OCI-LY7 (cell line): Measurements from ENCODE around the gene SNCAIP. TPM values are rescaled to one million over a fixed set of nuclear protein-coding genes. Genes with fewer than 3 reads are reported as not detected.
"Not testable (repeated sequence)": the region's sequence is repeated elsewhere in the genome, so short reads cannot be mapped to it uniquely, and the experiment has no call there.

Experiments
- BruUV-seq: library from RNA; stranded (reverse); fragments of 400-500 nt; replicated peaks from 2 replicates; lab custom pipeline; 2021; lab: Mats Ljungman, UMichigan
- CTCF ChIA-PET: fragments of 300-600 bp; sonication (Branson Sonifier 250); formaldehyde crosslinking; loops from one replicate; lab custom pipeline; 2022; ENCODE audit warnings: antibody characterized with exemption; ENCODE audit not compliant: unreplicated experiment; lab: Charles Lee
- POLR2A ChIA-PET: fragments of 300-600 bp; sonication (Branson Sonifier 250); formaldehyde crosslinking; loops from one replicate; lab custom pipeline; 2022; ENCODE audit warnings: antibody characterized with exemption; lab: Charles Lee
- DNase-seq: peaks from one replicate; pipeline ENCODE4 v3.0.0-alpha.2; 2015; ENCODE audit warnings: low spot score
- H2AFZ ChIP-seq: fragments of 200-600 bp; sonication (generic), shearing (Covaris generic); 2 replicates; pipeline ENCODE4 v1.6.1; 2014; ENCODE audit warnings: mild to moderate bottlenecking, antibody characterized with exemption, low read length, moderate library complexity
- H3K27ac ChIP-seq: fragments of 200-600 bp; sonication (generic); 2 replicates; pipeline ENCODE4 v1.5.1; 2014; ENCODE audit warnings: mixed run types, low read depth, mild to moderate bottlenecking, moderate library complexity, low read length, inconsistent platforms; ENCODE audit not compliant: poor library complexity, severe bottlenecking
- H3K36me3 ChIP-seq: fragments of 200-600 bp; sonication (generic); 2 replicates; pipeline ENCODE4 v1.6.1; 2014; ENCODE audit warnings: mild to moderate bottlenecking, antibody characterized with exemption, low read length, moderate library complexity, mixed read lengths; ENCODE audit not compliant: insufficient read depth
- H3K4me1 ChIP-seq: fragments of 200-600 bp; sonication (generic); 2 replicates; pipeline ENCODE4 v1.5.1; 2014; ENCODE audit warnings: mild to moderate bottlenecking, low read length; ENCODE audit not compliant: insufficient read depth, poor library complexity, severe bottlenecking
- H3K4me2 ChIP-seq: fragments of 200-600 bp; sonication (generic); 2 replicates; pipeline ENCODE4 v1.6.1; 2014; ENCODE audit warnings: mild to moderate bottlenecking, low read length
- H3K4me3 ChIP-seq: fragments of 200-600 bp; sonication (generic); 2 replicates; pipeline ENCODE4 v1.5.1; 2014; ENCODE audit warnings: mild to moderate bottlenecking, low read depth, low read length; ENCODE audit not compliant: poor library complexity, severe bottlenecking
- H3K79me2 ChIP-seq: fragments of 200-600 bp; sonication (generic); 2 replicates; pipeline ENCODE4 v1.6.1; 2016; ENCODE audit warnings: low read depth, mild to moderate bottlenecking, low read length, moderate library complexity, mixed read lengths; ENCODE audit not compliant: insufficient read depth
- H3K9me2 ChIP-seq: fragments of 200-600 bp; sonication (generic); 2 replicates; pipeline ENCODE4 v1.6.1; 2016; ENCODE audit warnings: mild to moderate bottlenecking, low read length, mixed read lengths; ENCODE audit not compliant: insufficient read depth
- H3K9me3 ChIP-seq: fragments of 200-600 bp; sonication (generic); 2 replicates; pipeline ENCODE4 v1.6.1; 2014; ENCODE audit warnings: mild to moderate bottlenecking, mixed run types, low read length, mixed read lengths
- H4K20me1 ChIP-seq: fragments of 200-600 bp; sonication (generic); 2 replicates; pipeline ENCODE4 v1.6.1; 2014; ENCODE audit warnings: mild to moderate bottlenecking, antibody characterized with exemption, low read length, moderate library complexity, mixed read lengths; ENCODE audit not compliant: insufficient read depth
- EZH2phosphoT487 ChIP-seq: fragments of 200-600 bp; sonication (generic); IDR thresholded peaks from 2 replicates; pipeline ENCODE4 v1.6.1; 2018; ENCODE audit warnings: low read depth, borderline replicate concordance, mild to moderate bottlenecking, mixed run types, antibody characterized with exemption, low read length, moderate library complexity, mixed read lengths
- intact Hi-C: fragments of 100-400 bp; cut with micrococcal nuclease; formaldehyde crosslinking; loops from one replicate; pipeline ENCODE4 v1.10.0; 2022; ENCODE audit not compliant: unreplicated experiment
- total RNA-seq, 2 experiments: library from RNA; depleted of rRNA in 1 of 2; stranded (reverse); fragments of >200 nt in 1 of 2; shearing (Covaris generic) in 1 of 2; gene quantifications; 2 replicates each; pipeline ENCODE4 v1.2.3, GENCODE V29; 2014 to 2022
- TF ChIP-seq, protein P1 (sequence below): fragments of 200-600 bp; sonication (generic); conservative IDR thresholded peaks from 2 replicates; pipeline ENCODE4 v1.5.1; 2014; ENCODE audit warnings: mild to moderate bottlenecking, antibody characterized with exemption, low read length, moderate library complexity, mixed read lengths

The SNCAIP gene
- total RNA-seq, 2 experiments from 2014 or later: not detected

DNA sequence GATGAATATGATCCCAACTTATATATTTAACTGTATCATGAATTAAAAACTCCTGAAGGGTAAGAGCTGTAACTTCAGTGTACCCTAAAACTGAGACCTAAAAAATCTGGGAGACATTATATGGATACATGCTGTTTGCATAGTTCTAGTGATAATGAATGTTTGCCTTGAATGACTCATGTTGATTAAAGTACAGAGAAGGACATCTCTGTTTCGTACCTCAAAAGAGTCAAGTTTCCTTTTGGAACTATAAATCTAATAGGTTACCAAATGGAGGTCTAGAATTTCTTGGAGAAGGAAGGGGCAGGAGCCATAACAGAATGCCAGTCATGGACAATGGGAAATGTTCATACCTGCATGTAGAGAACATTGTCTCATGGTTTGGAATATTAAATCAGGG lies 168.1 kb downstream of the SNCAIP start:
- no peaks in the 10 kb centered on the region for H3K79me2 ChIP-seq
- no peak for DNase-seq
- POLR2A ChIA-PET: no interaction called here
- BruUV-seq: no TSS peak
- no peak for TF ChIP-seq EZH2phosphoT487
- TF ChIP-seq, protein P1, sequence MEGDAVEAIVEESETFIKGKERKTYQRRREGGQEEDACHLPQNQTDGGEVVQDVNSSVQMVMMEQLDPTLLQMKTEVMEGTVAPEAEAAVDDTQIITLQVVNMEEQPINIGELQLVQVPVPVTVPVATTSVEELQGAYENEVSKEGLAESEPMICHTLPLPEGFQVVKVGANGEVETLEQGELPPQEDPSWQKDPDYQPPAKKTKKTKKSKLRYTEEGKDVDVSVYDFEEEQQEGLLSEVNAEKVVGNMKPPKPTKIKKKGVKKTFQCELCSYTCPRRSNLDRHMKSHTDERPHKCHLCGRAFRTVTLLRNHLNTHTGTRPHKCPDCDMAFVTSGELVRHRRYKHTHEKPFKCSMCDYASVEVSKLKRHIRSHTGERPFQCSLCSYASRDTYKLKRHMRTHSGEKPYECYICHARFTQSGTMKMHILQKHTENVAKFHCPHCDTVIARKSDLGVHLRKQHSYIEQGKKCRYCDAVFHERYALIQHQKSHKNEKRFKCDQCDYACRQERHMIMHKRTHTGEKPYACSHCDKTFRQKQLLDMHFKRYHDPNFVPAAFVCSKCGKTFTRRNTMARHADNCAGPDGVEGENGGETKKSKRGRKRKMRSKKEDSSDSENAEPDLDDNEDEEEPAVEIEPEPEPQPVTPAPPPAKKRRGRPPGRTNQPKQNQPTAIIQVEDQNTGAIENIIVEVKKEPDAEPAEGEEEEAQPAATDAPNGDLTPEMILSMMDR: no peak
- H3K4me2 ChIP-seq: no peak overlapping the region
- intact Hi-C loops: no loop called here
- H3K36me3 ChIP-seq: no peaks in the 10 kb centered on the region
- H3K4me1 ChIP-seq: no peaks in the 10 kb centered on the region
- CTCF ChIA-PET: no interaction called here
- no peaks in the 10 kb centered on the region for H3K9me2 ChIP-seq
- no peaks in the 10 kb centered on the region for H3K9me3 ChIP-seq
- no peak overlapping the region for H3K27ac ChIP-seq
- no peaks in the 10 kb centered on the region for H4K20me1 ChIP-seq
- H2AFZ ChIP-seq: no peak overlapping the region
- no peak overlapping the region for H3K4me3 ChIP-seq

DNA sequence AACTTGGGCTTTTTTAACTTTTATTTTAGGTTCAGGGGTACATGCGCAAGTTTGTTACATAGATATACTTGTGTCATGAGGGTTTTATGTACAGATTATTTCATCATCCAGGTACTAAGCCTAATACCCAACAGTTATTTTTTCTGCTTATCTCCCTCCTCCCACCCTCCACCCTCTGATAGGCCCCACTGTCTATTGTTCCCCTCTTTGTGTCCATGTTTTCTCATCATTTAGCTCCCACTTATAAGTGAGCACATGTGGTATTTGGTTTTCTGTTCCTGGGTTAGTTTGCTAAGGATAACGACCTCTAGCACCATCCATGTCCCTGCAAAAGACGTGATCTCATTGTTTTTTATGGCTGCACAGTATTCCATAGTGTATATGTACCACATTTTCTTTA lies 172.1 kb downstream of the SNCAIP start:
- TF ChIP-seq, protein P1: no peak
- no peak for TF ChIP-seq EZH2phosphoT487
- H3K4me3 ChIP-seq: no peak overlapping the region
- no peaks in the 10 kb centered on the region for H3K4me1 ChIP-seq
- H3K79me2 ChIP-seq: no peaks in the 10 kb centered on the region
- H3K9me3 ChIP-seq: no peaks in the 10 kb centered on the region
- POLR2A ChIA-PET: no interaction called here
- H3K4me2 ChIP-seq: no peak overlapping the region
- no peak overlapping the region for H3K27ac ChIP-seq
- no peak overlapping the region for H2AFZ ChIP-seq
- CTCF ChIA-PET: no interaction called here
- no peaks in the 10 kb centered on the region for H3K9me2 ChIP-seq
- no TSS peak for BruUV-seq
- no peaks in the 10 kb centered on the region for H3K36me3 ChIP-seq
- no peaks in the 10 kb centered on the region for H4K20me1 ChIP-seq
- intact Hi-C loops: no loop called here
- no peak for DNase-seq

DNA sequence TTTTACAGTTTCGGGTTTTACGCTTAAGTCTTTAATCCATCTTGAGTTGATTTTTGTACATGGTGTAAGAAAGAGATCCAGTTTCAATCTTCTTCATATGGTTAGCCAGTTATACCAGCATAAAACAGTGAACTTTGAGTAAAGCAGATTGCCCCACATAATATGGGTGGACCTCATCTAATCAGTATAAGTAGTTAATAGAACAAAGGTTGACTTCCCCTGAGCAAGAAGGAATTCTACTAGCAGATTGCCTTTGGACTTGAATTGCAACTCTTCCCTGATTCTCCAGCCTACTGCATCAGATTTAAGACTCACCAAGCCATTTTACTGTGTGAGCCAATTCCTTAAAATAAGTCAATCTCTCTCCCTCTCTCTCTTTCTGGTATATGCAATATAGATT lies 173.2 kb downstream of the SNCAIP start:
- H3K4me1 ChIP-seq: no peaks in the 10 kb centered on the region
- no peaks in the 10 kb centered on the region for H4K20me1 ChIP-seq
- no TSS peak for BruUV-seq
- H2AFZ ChIP-seq: no peak overlapping the region
- POLR2A ChIA-PET: no interaction called here
- no peak overlapping the region for H3K4me3 ChIP-seq
- H3K79me2 ChIP-seq: no peaks in the 10 kb centered on the region
- H3K9me2 ChIP-seq: no peaks in the 10 kb centered on the region
- DNase-seq: no peak
- H3K4me2 ChIP-seq: no peak overlapping the region
- H3K36me3 ChIP-seq: no peaks in the 10 kb centered on the region
- intact Hi-C loops: no loop called here
- no peak overlapping the region for H3K27ac ChIP-seq
- no peaks in the 10 kb centered on the region for H3K9me3 ChIP-seq
- TF ChIP-seq, protein P1: no peak
- TF ChIP-seq EZH2phosphoT487: no peak
- CTCF ChIA-PET: no interaction called here

DNA sequence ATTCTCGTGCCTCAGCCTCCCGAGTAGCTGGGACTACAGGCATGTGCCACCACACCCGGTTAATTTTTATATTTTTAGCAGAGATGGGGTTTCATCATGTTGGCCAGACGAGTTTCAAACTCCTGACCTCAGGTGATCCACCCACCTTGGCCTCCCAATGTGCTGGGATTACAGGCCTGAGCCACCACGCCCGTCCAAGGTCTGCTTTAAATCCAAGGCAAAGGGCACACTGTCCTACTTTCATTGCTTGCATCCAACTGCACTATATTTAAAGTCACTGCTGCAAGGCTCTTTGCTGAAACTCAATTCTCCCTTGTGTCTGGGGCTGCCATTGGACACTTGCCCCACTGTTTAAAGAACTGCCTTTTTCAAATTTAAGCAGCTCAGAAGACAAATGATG lies 174.6 kb downstream of the SNCAIP start:
- H3K4me1 ChIP-seq, DNase-seq, H3K27ac ChIP-seq, H3K4me2 ChIP-seq, H4K20me1 ChIP-seq, H3K4me3 ChIP-seq, H3K36me3 ChIP-seq, H3K9me3 ChIP-seq, BruUV-seq, POLR2A ChIA-PET, H2AFZ ChIP-seq, intact Hi-C loops, H3K9me2 ChIP-seq, CTCF ChIA-PET, H3K79me2 ChIP-seq: not testable (repeated sequence)
